GM23338 (cell line): ENCODE results near the gene TTC14. TPM values are rescaled to one million over a fixed set of nuclear protein-coding genes. Genes with fewer than 3 reads are reported as not detected.
A peak's percentile ranks its signal among the peaks of the same experiment; 100 is the strongest.

ENCODE experiments used
- ATAC-seq: fragments of 200-7000 bp; cut with Tn5 transposase; 3 replicates; pipeline ENCODE4 v1.9.1; 2020
- DNase-seq: peaks from one replicate; pipeline ENCODE4 v3.0.0-alpha.2; 2015; ENCODE audit warnings: low spot score
- H2AFZ ChIP-seq: fragments of 200-600 bp; sonication (generic); 2 replicates; pipeline ENCODE4 v1.8.0; 2016; ENCODE audit warnings: antibody characterized with exemption, mild to moderate bottlenecking, moderate library complexity
- H3F3A ChIP-seq: fragments of 200-600 bp; sonication (generic); replicated peaks from 2 replicates; pipeline ENCODE4 v1.8.0; 2017; ENCODE audit warnings: antibody characterized with exemption, mixed run types, low read depth
- H3K27ac ChIP-seq: fragments of 200-600 bp; sonication (generic); 2 replicates; pipeline ENCODE4 v1.6.1; 2016; ENCODE audit warnings: low read depth
- H3K27me3 ChIP-seq: fragments of 200-600 bp; sonication (generic); 2 replicates; pipeline ENCODE4 v1.8.0; 2016; ENCODE audit warnings: mild to moderate bottlenecking, mixed run types, moderate library complexity; ENCODE audit not compliant: insufficient read depth
- H3K36me3 ChIP-seq: fragments of 200-600 bp; sonication (generic); 2 replicates; pipeline ENCODE4 v1.8.0; 2016; ENCODE audit warnings: mild to moderate bottlenecking; ENCODE audit not compliant: insufficient read depth
- H3K4me1 ChIP-seq: fragments of 200-600 bp; sonication (generic); 2 replicates; pipeline ENCODE4 v1.8.0; 2016; ENCODE audit warnings: mild to moderate bottlenecking, moderate library complexity; ENCODE audit not compliant: insufficient read depth
- H3K4me2 ChIP-seq: fragments of 200-600 bp; sonication (generic); 2 replicates; pipeline ENCODE4 v1.7.1; 2017; ENCODE audit warnings: mixed run types
- H3K4me3 ChIP-seq: fragments of 200-600 bp; sonication (generic); 2 replicates; pipeline ENCODE4 v1.6.1; 2016; ENCODE audit warnings: mixed run types
- H3K79me2 ChIP-seq: fragments of 200-600 bp; sonication (generic); replicated peaks from 2 replicates; pipeline ENCODE4 v1.8.0; 2017; ENCODE audit warnings: mild to moderate bottlenecking; ENCODE audit not compliant: insufficient read depth
- H3K9me2 ChIP-seq: fragments of 200-600 bp; sonication (generic); 2 replicates; pipeline ENCODE4 v1.8.0; 2017; ENCODE audit not compliant: insufficient read depth
- H4K20me1 ChIP-seq: fragments of 200-600 bp; sonication (generic); replicated peaks from 2 replicates; pipeline ENCODE4 v1.8.0; 2017; ENCODE audit warnings: mild to moderate bottlenecking; ENCODE audit not compliant: insufficient read depth
- H3K27ac Mint-ChIP-seq: 2 replicates; pipeline ENCODE4 v1.8.0; 2020; ENCODE audit warnings: inconsistent platforms, mild to moderate bottlenecking, moderate library complexity, mixed read lengths
- H3K27me3 Mint-ChIP-seq: 3 replicates; pipeline ENCODE4 v1.8.0; 2022; ENCODE audit warnings: low read depth, mild to moderate bottlenecking, moderate library complexity, mixed read lengths, inconsistent platforms; ENCODE audit not compliant: insufficient read depth, poor library complexity
- H3K36me3 Mint-ChIP-seq: 3 replicates; pipeline ENCODE4 v1.8.0; 2021; ENCODE audit warnings: low read depth, mild to moderate bottlenecking, inconsistent platforms, moderate library complexity, mixed read lengths
- H3K4me1 Mint-ChIP-seq: 3 replicates; pipeline ENCODE4 v1.8.0; 2020; ENCODE audit warnings: mild to moderate bottlenecking, inconsistent platforms, mixed read lengths
- H3K4me3 Mint-ChIP-seq: 3 replicates; pipeline ENCODE4 v1.8.0; 2021; ENCODE audit warnings: moderate library complexity, mild to moderate bottlenecking, inconsistent platforms, mixed read lengths
- H3K9me3 Mint-ChIP-seq: 3 replicates; pipeline ENCODE4 v1.8.0; 2020; ENCODE audit warnings: moderate library complexity, mild to moderate bottlenecking, inconsistent platforms, mixed read lengths
- CTCF ChIP-seq, 2 experiments: fragments of 200-600 bp in 1 of 2; sonication (generic) in 1 of 2; conservative IDR thresholded peaks; 2 replicates each; pipeline versions ENCODE4 v1.5.1 to v1.6.1; 2016 to 2017; ENCODE audit warnings: antibody characterized with exemption in 2 of 2, low read depth in 2 of 2, mild to moderate bottlenecking in 2 of 2, moderate library complexity in 1 of 2
- ETS1 ChIP-seq: IDR thresholded peaks from 2 replicates; pipeline ENCODE4 v1.6.1; 2016; ENCODE audit warnings: antibody characterized with exemption
- EZH2 ChIP-seq: fragments of 200-600 bp; sonication (generic); IDR thresholded peaks from one replicate; pipeline ENCODE4 v1.8.0; 2017; ENCODE audit warnings: antibody characterized with exemption, mild to moderate bottlenecking, low read depth; ENCODE audit not compliant: unreplicated experiment
- EZH2phosphoT487 ChIP-seq: fragments of 200-600 bp; sonication (generic); IDR thresholded peaks from one replicate; pipeline ENCODE4 v1.8.1; 2018; ENCODE audit warnings: antibody characterized with exemption; ENCODE audit not compliant: unreplicated experiment
- JUNB ChIP-seq: IDR thresholded peaks from one replicate; pipeline ENCODE4 v1.6.1; 2016; ENCODE audit warnings: antibody characterized with exemption; ENCODE audit not compliant: unreplicated experiment
- POLR2AphosphoS5 ChIP-seq: IDR thresholded peaks from 2 replicates; pipeline ENCODE4 v1.6.1; 2016; ENCODE audit warnings: antibody characterized with exemption, low read depth
- STAT1 ChIP-seq: IDR thresholded peaks from one replicate; pipeline ENCODE4 v1.6.1; 2016; ENCODE audit warnings: antibody characterized with exemption; ENCODE audit not compliant: unreplicated experiment
- ZNF462 ChIP-seq: fragments of 250-450 bp; sonication (Bioruptor Pico); IDR thresholded peaks from 2 replicates; pipeline ENCODE4 v1.5.0; 2020; ENCODE audit warnings: mild to moderate bottlenecking, moderate library complexity
- polyA plus RNA-seq: library from polyadenylated mRNA; unstranded; fragments of >200 nt; fragmentation: Nextera tagmentation; extraction: Ambion mirVana; gene quantifications from 2 replicates; pipeline ENCODE4 v1.2.1, GENCODE V29; 2016
- total RNA-seq: library from RNA; depleted of rRNA; stranded (reverse); fragments of >200 nt; shearing (Covaris generic); gene quantifications from 2 replicates; pipeline ENCODE4 v1.2.3, GENCODE V29; 2014

The TTC14 gene
- total and polyA plus RNA-seq, 2 experiments from 2014 or later, result 20.0 to 22.1 TPM

- no peak overlapping the region for H2AFZ ChIP-seq
- H3K4me1 Mint-ChIP-seq, result peaks cover 8% of the 10 kb centered on the region; the same call in 2 of the 3 replicates
- no peak overlapping the region for H3K4me2 ChIP-seq
- DNase-seq, result peak; percentile 13
- H3K27ac ChIP-seq, result no peak overlapping the region
- H3K27me3 Mint-ChIP-seq, result no peaks in the 10 kb centered on the region
- H3K4me3 ChIP-seq, result no peak overlapping the region
- H3K36me3 Mint-ChIP-seq, result peaks cover 19% of the 10 kb centered on the region
- H3K36me3 ChIP-seq, result no peaks in the 10 kb centered on the region
- peak overlapping the region; percentile 48; the same call in 1 of the 2 replicates for H3K27ac Mint-ChIP-seq
- no peak overlapping the region for H3K4me3 Mint-ChIP-seq
- no peaks in the 10 kb centered on the region for H3F3A ChIP-seq
- no peaks in the 10 kb centered on the region for H3K27me3 ChIP-seq
- no peak for ATAC-seq
- no peaks in the 10 kb centered on the region for H3K9me2 ChIP-seq
- H3K79me2 ChIP-seq, result no peaks in the 10 kb centered on the region
- H3K9me3 Mint-ChIP-seq, result peaks cover 9% of the 10 kb centered on the region; the same call in 2 of the 3 replicates
- no peak for TF ChIP-seq POLR2AphosphoS5
- TF ChIP-seq JUNB, result no peak
- TF ChIP-seq EZH2phosphoT487, result no peak
- no peak for TF ChIP-seq STAT1
- no peak for TF ChIP-seq ETS1
- no peak for TF ChIP-seq CTCF (conservative IDR thresholded peaks at IDR 0.05; ENCODE audit: low read depth in 2 of 2)
- H3K4me1 ChIP-seq, result no peaks in the 10 kb centered on the region
- H4K20me1 ChIP-seq, result no peaks in the 10 kb centered on the region
These were observed 22.8 kb downstream of the TTC14 start for GRCh38 chr3:180624714-180625113.

GRCh38 chr3:180626844-180627243 is 24.9 kb downstream of the TTC14 start:
- Histone ChIP-seq H3K4me2 (no peak overlapping the region), H3K4me1 (no peaks in the 10 kb centered on the region), H4K20me1 (no peaks in the 10 kb centered on the region), H3K36me3 (no peaks in the 10 kb centered on the region), H3K79me2 (no peaks in the 10 kb centered on the region), H3K9me2 (no peaks in the 10 kb centered on the region), H3K27me3 (no peaks in the 10 kb centered on the region), H3F3A (no peaks in the 10 kb centered on the region), H3K27ac (no peak overlapping the region), H2AFZ (no peak overlapping the region), H3K4me3 (no peak overlapping the region)
- Mint-ChIP-seq H3K9me3 (peaks cover 9% of the 10 kb centered on the region; the same call in 2 of the 3 replicates), H3K4me3 (no peak overlapping the region), H3K27me3 (no peaks in the 10 kb centered on the region), H3K4me1 (peaks cover 8% of the 10 kb centered on the region; the same call in 2 of the 3 replicates), H3K36me3 (peaks cover 19% of the 10 kb centered on the region), H3K27ac (no peak overlapping the region)
- DNase-seq (no peak), ATAC-seq (no peak)
- no peak for TF ChIP-seq POLR2AphosphoS5
- no peak for TF ChIP-seq CTCF (conservative IDR thresholded peaks at IDR 0.05; ENCODE audit: low read depth in 2 of 2)
- no peak for TF ChIP-seq EZH2
- TF ChIP-seq ZNF462 (CRISPR knock-in tag), result no peak
- TF ChIP-seq JUNB, result no peak
